GM21390 (cell line): ENCODE results near the gene CDH8.

Experiments used
- ATAC-seq: cut with Tn5 transposase; IDR thresholded peaks from one replicate; pipeline ENCODE4 v1.9.1; 2021; ENCODE audit not compliant: unreplicated experiment

The CDH8 gene

GRCh38 chr16:62034231-62035114, 1.8 kb downstream of the CDH8 start:
- no peak for ATAC-seq

- ATAC-seq, result no peak
Observed at GRCh38 chr16:62033065-62033464, 3.2 kb downstream of the CDH8 start.

DNA sequence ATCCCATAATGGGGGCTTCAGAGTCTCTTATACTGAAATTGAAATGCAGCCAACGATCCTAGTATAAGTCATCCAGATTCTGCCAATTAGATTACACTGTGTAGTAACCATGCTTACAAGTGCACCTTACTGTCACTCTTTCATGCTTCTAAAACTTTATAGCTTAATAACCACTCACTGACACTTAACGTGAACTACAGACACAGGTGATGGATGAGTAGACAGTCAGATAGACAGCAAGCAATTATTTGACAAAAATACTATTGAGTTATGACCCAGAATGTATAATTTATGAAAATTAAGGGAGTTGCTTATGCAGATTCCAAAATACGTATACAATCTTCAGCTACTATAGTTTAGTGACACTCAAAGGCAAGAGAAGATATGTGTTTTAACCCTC, 6.3 kb downstream of the CDH8 start:
- no peak for ATAC-seq

- no peak for ATAC-seq
Observed at GRCh38 chr16:62022688-62023087, 13.6 kb downstream of the CDH8 start.

DNA sequence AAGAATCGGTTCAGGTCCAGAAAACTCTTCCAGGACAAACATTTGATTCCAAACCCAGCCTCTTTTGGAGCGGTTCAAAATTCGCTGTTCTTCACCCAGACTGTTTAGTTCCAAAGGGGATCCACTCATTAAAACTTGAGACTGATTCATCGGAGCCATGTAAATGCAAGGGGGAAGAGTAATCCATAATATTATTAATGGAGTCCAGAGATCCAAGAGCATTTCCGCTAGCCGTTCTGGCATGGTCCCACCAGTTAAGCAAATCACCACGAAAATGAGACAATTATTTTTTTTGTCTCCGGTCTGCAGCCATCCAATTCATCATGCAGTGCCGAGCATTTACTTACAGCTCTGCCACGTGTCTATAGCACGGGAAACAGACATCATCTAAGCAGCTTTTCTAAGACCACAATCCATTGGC, 15.1 kb downstream of the CDH8 start:
- no peak for ATAC-seq

- ATAC-seq, result no peak
Observed at GRCh38 chr16:62020681-62021080, 15.6 kb downstream of the CDH8 start.

DNA sequence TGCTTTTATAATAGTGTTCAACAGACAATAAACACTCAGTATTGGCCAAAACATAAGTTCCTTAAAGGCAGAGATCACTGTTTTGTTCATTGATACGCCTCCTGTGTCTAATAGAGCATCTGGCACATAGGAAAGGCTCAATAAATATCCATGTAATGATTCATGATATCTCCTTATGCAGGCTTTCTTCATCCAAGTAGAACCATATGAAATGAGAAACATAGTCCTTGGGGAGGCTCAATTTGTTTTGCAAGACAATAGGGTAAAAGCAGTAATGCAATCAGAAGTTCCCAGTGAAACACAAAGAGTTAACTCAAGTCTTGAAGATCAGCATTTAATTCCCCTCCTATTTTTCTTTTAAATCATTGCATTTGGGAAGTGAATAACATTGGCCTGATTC, 16.4 kb downstream of the CDH8 start:
- ATAC-seq, result no peak

DNA sequence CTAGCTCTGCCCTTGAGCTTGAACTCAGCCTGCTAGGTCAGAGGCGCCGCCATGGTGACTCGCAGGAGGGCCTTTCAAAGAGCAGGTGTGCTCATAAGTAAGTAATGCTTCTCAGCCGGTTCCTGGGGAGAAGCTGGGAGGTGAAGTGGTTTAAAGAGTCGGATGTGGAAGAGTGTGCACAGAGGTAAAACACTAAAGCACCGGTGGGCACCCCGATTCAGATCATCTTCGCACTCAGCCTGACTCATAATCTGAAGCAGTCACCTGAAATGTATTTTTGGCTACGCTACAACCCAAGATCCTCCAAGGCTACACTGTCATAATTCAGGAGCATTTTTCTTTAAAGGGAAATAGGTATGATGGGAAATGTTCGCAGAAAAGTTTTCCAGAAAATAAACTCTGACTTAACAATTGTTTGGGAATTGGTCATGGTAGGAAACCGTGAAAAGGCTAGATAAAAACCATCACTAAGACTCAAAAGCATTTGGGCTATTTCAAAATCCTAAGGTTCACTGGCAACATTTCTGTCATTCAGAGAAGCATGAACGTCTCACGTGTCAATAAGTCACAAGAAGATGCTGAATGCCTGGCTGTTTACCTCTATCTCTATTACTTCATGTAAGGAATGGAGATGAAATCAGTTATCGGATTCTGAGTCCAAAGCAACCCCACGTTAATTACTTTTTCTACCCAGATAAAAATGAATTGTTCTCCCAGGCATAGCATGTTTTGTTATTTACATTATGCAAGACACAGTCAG, 17.8 kb downstream of the CDH8 start:
- no peak for ATAC-seq

GRCh38 chr16:62014319-62014923, 21.8 kb downstream of the CDH8 start:
- ATAC-seq, result no peak

DNA sequence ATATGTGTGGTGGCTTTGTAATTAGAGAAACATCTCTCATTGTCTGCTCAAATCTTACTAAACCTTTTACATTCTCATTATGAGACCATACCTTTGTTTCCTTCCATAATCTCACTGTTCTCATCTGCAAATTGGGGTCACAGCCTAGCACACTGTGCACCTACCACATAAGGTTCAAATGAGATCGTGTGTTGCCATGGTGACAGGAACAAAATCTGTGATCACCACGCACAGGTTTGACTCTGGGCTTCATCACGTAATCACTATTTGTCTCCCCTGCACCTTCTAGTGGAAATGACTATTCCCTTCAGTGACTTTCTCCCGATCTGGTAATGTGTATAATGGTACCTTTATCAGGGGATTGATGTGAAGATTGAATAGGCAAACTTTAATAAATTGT, 26.1 kb downstream of the CDH8 start:
- ATAC-seq, result no peak

GRCh38 chr16:61998460-61998859, 37.8 kb downstream of the CDH8 start:
- ATAC-seq, result no peak

- ATAC-seq, result no peak
Observed at GRCh38 chr16:61993108-61993507, 43.1 kb downstream of the CDH8 start.

DNA sequence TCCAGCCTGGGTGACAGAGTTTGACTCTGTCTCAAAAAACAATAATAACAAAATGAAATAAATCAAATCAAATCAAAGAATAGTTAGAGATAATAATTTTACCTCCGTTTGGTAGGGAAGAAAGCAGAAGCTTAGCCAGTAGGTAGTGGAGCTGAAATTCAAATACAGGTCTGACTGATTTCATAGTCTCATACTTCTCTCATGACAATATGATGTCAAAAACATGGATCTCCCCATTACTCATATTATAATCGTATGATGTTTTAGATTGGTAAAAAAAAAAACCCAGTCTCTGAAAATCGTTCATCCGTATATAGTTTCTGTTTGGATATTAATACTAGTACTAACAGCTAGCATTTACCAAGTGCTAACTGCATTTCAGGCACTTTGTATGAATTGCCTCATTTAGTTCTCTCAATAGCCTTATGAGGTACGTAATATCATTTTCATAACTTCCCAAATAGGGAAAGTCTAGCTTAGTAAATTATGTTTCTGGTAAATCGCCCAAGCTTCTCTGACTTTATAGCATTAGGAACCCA, 48.7 kb downstream of the CDH8 start:
- no peak for ATAC-seq

- no peak for ATAC-seq
Observed at GRCh38 chr16:61969077-61969382, 67.2 kb downstream of the CDH8 start.

DNA sequence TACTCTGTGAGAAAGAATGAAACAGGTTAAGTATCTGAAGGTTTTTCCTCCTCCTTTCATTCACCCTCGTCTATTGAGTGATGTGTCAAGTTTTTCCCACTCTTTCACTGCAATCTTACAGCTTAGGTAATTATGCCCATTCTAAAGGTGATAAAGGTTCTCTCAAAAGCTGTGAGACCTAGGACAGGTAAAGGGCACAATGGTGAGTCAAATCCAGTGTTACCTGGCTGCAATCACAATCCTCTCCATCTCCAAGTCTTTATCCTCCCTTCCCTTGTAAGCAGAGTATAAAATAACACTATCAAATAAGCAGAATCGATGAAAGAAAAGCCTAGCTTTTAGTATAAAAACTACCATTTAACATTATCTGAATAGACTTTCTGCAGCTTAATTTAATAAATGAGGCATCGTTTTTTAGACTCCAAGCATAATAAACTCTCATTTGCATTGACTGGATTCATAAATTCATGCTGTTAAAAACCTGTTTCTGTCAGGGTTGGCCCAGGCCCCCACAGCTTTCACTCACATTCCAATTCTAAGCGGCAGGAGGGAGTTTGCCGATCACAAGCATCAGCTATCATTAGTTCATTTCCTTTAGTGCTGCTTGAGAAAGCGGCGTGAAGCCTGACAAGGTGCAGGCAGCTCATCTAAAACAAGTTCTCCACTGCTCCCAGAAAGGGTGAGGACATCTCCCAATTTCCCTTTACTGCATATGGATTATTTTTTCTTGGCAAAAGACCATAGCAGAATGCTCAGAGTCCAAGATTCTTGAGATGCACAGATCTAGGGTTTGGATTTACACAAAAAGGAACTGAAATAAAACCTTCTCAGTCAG, 67.8 kb downstream of the CDH8 start:
- ATAC-seq, result no peak

DNA sequence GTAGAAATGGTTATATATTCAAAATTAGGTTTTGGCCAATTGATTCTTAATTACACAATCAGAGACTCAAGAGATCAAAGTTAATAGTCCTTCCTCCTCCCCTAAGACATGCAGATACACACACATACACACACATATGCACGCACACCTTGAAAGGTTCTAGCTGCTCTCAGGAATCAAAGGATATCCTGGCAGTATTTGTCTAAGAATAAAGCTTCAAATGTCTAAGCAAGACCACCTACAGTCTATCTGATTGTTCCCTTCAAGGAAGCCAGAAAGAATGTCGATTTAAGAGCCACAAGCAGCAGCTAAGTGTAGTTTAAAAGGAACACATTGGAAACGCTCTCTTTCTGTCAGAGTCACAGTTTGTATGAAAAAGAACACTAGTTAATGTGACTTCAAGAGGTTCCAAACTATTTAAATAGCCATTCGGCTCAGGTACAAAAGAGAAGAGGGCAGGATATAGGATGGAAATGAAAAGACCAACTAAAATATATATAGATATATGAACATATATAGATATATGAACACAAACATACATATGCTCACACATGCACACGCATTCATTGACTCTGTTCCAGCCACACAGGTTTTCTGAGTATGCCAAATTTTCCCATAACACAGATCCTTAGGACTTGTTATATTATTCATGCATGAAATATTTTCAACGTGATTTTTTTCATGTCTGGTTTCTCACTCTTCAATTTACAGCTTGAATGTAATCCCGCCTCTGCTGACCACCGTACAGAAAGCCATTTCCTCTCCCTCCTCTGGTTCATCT, 79.0 kb downstream of the CDH8 start:
- no peak for ATAC-seq

- ATAC-seq, result no peak
Observed at GRCh38 chr16:61952841-61953240, 83.4 kb downstream of the CDH8 start.

DNA sequence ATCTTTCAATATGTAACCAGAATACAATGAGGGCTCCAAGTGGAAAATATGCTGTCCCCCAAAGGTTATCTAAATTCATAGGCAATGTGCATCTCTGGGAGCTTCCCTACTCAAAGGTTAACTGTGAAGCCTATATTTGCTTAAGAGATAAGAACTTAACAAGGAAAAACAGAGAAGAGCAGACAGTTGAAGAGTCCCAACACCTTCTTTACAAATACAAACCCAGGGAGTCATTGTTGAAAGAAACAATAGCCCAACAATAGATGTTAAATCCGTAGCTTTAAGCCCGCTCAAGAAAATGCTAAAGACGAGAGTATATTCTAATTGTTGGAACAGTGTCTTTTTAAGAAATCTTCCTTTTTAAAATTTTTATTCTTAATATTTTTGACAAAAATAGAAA, 87.8 kb downstream of the CDH8 start:
- no peak for ATAC-seq

DNA sequence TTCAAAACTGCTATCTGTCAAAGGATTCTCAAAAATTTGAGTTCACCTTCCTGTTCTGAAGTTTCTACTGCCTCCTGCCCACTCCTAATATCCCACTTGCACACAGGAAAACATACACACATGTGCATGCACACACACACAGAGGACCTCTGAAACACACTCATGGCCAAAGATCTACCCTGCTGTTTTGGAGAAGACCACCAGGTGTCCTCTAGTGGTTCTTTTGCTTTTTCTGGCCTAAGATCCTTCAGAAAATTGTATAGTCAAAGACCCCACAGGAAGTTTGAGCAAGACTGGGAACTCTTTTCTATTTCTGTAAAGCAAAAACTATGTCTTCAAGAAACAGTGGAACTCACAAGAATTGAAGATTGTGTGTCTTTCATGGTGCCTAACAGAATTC, 90.2 kb downstream of the CDH8 start:
- no peak for ATAC-seq

DNA sequence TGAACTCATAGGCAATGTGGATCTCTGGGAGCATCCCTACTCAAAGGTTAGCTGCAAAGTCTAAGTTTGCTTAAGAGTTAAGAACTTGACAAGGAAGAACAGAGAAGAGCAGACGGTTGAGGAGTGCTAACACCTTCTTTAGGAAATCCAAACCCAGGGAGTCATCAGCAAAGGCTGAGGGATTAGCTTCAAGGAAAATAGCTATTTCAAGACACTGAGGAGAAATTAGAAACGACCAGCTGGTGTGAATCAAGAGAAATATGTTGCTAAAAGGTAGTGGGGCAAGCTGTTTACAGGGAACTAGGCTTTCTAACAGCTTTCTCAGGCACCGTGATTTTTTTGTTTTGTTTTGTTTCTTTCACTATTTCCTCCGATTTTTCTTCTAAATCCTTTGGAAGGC, 90.7 kb downstream of the CDH8 start:
- no peak for ATAC-seq
